Measurements from ENCODE around the gene NOVA1. TPM values are rescaled to one million over a fixed set of nuclear protein-coding genes. Genes with fewer than 3 reads are reported as not detected.

The NOVA1 gene
- total RNA-seq, 1 experiment from 2014 or later = 11.6 TPM

- TF ChIP-seq ZNF532 (CRISPR knock-in tag; IDR thresholded peaks at IDR 0.05; ENCODE audit: borderline replicate concordance) (no peak), MYBL2 (CRISPR knock-in tag; IDR thresholded peaks at IDR 0.05) (no peak), USF1 (CRISPR knock-in tag; IDR thresholded peaks at IDR 0.05) (no peak), HMGXB4 (CRISPR knock-in tag; IDR thresholded peaks at IDR 0.05) (no peak), ATF2 (CRISPR knock-in tag; IDR thresholded peaks at IDR 0.05; ENCODE audit: borderline replicate concordance, low read depth) (no peak), NR2C2 (CRISPR knock-in tag; IDR thresholded peaks at IDR 0.05) (no peak), MXD4 (CRISPR knock-in tag; IDR thresholded peaks at IDR 0.05; ENCODE audit: borderline replicate concordance) (no peak), AR (CRISPR knock-in tag; IDR thresholded peaks at IDR 0.05) (no peak), ARID4B (CRISPR knock-in tag; IDR thresholded peaks at IDR 0.05; ENCODE audit: borderline replicate concordance) (no peak), OVOL2 (CRISPR knock-in tag; IDR thresholded peaks at IDR 0.05; ENCODE audit: borderline replicate concordance) (no peak)
These were observed 118.9 kb downstream of the NOVA1 start (continued) for GRCh38 chr14:26478967-26479366.

Measured in WTC11 (cell line).